ENCODE measurements around the gene PADI3.

DNA sequence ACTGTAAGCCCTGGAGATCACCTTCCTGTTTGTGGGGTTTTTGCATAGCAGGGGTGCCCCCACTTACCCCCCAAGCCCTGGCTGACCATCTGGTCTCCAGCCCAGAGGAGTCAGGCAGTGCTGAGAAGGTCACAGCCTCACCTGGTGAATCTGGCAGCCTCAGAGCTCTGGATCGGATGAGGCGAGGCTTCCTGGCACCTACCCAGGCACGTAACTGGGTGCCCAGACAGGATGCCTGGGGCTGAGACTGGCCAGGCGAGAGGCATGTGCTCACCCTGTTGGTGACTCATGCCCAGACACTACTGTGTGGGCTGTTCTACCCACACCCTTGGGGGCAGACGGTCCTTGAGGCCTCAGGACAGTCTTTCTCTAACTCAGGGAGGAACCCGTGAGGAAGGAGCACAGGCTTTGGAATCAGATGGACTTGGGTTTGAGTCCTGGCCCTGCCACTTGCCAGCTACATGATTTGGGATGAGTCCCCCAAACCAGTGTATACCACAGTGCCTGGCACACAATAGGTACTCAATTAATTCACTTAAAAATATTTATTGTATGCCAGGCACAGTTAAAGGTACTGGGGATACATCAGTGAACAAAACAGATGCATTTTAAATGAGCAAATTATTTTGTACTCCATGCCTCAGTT lies 15.1 kb upstream of the PADI3 start:
- peak; percentile 54; the same call in 1 of the 2 replicates for TF ChIP-seq MAZ (IDR thresholded peaks at IDR 0.05; ENCODE audit: borderline replicate concordance, low read depth, low read length)
- TF ChIP-seq, protein P1, sequence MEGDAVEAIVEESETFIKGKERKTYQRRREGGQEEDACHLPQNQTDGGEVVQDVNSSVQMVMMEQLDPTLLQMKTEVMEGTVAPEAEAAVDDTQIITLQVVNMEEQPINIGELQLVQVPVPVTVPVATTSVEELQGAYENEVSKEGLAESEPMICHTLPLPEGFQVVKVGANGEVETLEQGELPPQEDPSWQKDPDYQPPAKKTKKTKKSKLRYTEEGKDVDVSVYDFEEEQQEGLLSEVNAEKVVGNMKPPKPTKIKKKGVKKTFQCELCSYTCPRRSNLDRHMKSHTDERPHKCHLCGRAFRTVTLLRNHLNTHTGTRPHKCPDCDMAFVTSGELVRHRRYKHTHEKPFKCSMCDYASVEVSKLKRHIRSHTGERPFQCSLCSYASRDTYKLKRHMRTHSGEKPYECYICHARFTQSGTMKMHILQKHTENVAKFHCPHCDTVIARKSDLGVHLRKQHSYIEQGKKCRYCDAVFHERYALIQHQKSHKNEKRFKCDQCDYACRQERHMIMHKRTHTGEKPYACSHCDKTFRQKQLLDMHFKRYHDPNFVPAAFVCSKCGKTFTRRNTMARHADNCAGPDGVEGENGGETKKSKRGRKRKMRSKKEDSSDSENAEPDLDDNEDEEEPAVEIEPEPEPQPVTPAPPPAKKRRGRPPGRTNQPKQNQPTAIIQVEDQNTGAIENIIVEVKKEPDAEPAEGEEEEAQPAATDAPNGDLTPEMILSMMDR (conservative IDR thresholded peaks at IDR 0.05; ENCODE audit: low read depth, low read length): no peak
